ENCODE data around the gene FBRS.
A peak's percentile ranks its signal among the peaks of the same experiment; 100 is the strongest.
"Not testable (repeated sequence)": the region's sequence is repeated elsewhere in the genome, so short reads cannot be mapped to it uniquely, and the experiment has no call there.

The FBRS gene

GRCh38 chr16:30657866-30658730 lies at the start of gene FBRS:
FBRS (plus strand) TSS chr16:30658431; CDS start chr16:30659519, 1,088 bp downstream.
- DNase-seq = peak; percentile 100

DNA sequence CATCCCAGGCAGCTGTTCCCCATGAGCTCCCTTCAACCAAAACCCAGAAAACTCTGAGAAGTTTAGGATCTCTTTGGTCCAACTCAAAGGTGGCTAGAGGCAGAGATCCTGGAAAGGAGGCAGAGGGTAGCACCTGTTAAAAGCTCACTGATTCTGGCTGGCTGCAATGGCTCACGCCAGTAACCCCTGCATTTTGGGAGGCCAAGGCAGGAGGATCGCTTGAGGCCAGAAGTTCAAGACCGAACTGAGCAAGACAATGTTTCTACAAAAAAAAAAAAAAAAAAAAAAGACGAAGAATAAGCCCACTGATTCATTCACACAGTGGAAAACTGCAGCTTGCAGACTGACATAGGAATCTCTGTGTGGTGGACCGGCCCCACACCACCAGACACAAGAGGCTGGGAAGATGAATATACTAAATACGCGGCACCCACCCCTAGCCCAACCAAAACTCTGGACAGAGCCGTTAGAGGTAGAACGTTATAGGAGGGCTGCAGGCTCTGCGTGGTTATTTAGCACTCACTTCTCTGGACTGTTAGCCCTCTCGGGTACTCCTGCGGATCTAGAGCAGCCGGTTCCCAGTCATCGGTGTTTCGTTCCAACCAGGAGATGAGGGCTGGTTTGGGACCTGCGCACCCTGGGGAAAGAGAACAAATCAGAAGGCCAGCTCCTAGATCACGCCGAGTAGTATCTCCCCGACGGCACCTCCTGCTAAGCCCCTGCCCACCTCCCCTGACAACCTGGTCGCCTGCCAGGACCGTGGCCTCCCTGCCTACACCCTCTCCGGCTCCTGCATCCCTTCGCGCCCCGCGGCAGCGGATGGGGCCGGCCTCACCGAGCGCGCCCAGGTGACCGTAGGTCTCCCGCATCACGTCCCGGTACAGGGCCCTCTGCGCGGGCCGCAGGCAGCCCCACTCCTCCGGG lies 49.0 kb upstream of the FBRS start:
- no peak for DNase-seq

- peak; percentile 98 for DNase-seq
These were observed 48.0 kb upstream of the FBRS start, which contains the start of gene ZNF689 for GRCh38 chr16:30609926-30610839. ZNF689 (minus strand) TSS chr16:30610389; CDS start chr16:30610041, 348 bp downstream.

- DNase-seq = no peak
These were observed 42.7 kb upstream of the FBRS start for GRCh38 chr16:30615358-30616091.

GRCh38 chr16:30619202-30619601 lies 39.0 kb upstream of the FBRS start:
- no peak for DNase-seq

GRCh38 chr16:30619638-30620037 lies 38.6 kb upstream of the FBRS start:
- no peak for DNase-seq

DNA sequence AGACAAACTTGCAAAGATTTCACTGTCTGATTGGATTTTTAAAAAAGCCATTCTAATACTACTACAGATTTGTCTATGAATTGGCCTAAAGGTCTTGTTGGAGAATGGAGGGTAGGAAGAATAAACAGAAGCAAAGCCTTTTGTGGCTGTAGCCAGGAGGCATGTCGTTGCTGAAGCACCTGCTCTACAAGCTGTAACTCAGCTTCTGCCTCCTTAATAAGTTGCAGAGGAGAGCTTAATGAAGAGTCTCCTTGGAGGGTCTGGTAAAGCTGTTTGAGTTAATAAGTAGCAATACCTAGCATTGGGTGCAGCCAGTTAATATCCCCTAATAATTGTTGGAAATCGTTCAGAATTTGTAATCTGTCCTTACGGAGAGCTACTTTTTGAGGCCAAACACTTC lies 38.1 kb upstream of the FBRS start:
- no peak for DNase-seq

- DNase-seq = no peak
These were observed 36.5 kb upstream of the FBRS start for GRCh38 chr16:30621765-30622164.

GRCh38 chr16:30622455-30623032 lies 35.7 kb upstream of the FBRS start:
- DNase-seq = no peak

- no peak for DNase-seq
These were observed 34.5 kb upstream of the FBRS start for GRCh38 chr16:30623536-30624283.

DNA sequence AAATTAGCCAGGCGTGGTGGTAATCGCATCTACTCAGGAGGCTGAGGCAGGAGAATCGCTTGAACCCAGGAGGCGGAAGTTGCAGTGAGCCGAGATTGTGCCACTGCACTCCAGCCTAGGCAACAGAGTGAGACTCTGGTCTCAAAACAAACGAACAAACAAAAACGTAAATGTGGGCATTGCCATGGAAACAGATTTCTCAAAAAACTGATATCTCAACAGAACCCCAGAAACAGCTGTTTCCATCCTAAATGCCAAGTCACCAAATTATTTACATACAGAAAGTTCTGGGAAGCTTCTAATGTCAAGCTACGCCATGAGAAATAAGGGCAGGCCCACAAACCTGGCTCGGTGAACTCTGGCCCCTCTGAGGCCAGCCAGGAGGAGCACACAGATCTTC lies 32.0 kb upstream of the FBRS start:
- DNase-seq = no peak

DNA sequence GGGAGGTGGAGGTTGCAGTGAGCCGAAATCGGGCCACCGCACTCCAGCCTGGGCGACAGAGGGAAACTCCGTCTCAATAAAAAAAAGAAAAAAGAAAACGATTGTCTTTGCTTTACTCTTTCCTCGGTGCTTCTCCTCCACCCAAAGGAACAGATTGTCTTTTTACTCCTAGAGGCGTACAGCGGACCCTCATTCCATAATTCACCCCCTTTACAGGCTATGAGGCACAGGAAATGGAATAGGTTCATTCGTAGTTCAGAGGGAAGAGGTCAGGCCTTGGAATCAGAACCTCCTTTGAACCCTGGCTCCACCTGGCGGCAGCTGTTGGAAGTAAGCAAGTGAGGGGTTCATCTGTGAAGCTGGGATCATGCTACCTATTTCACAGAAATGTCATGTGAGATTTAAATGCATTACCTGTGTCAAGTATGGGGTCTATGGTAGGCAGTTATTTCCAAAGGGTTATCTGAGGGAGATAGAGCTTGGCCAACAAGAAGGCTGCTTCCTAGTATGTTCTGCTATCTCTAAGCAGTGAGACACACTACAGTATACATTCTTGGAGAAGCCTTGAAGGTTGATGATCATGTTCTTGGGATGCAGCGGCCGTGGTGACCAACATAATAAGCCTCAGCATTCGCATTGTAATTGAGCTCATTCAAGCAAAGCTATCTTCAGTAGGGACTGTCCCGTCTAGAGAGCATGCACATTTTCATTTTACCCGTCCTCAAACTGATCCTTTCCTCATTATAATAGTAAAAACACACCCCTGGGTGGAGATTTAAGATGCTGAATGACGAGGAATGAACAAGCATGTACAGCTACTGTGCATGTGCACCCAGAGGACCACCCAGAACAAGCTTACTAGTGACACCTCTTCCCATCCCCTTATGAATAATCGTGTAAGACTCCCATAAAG lies 29.3 kb upstream of the FBRS start:
- peak; percentile 80 for DNase-seq

DNA sequence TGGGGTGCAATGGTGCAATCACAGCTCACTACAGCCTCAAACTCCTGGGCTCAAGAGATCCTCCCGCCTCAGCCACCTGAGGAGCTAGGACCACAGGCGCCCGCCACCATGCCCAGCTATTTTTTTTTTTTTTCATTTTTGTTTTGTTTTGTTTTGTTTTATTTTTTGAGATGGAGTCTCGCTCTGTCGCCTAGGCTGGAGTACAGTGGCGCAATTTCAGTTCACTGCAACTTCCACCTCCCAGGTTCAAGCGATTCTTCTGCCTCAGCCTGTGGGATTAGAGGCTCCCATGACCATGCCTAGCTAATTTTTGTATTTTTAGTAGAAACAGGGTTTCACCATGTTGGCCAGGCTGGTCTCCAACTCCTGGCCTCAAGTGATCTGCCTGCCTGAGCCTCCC lies 25.8 kb upstream of the FBRS start:
- DNase-seq = not testable (repeated sequence)

GRCh38 chr16:30633526-30633925 lies 24.7 kb upstream of the FBRS start:
- DNase-seq = no peak

DNA sequence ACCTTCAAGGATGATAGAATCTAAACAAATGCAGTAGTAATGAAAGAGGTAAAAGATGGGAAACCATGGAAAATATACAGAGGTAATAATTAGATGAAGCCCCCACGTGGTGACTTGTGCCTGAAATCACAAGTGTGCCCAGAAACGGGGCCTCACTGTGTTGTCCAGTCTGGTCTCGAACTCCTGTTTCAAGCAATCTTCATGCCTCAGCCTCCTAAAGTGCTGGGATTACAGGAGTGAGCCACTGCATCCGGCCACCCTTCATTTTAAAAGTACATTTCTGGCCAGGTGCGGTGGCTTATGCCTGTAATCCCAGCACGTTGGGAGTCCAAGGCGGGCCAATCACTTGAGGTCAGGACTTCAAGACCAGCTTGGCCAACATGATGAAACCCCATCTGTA lies 21.6 kb upstream of the FBRS start:
- DNase-seq = no peak

- not testable (repeated sequence) for DNase-seq
These were observed 21.1 kb upstream of the FBRS start for GRCh38 chr16:30637139-30637538.

DNA sequence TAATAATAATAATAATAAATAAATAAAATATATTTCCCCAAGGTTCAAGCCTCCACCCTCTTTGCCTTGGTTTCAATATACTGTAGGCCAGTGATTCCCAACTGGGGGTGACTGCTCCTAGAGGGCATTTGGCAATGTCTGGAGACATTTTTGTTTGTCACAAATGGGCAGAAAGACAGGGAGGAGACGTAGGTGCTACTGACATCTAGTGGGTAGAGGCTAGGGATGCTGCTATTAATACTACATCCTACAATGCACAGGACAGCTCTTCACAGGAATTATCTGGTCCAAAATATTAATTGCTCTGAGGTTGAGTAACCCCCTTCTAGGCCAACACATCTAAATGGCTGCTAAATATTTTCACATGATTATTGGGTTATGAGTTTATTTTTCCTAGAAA lies 20.3 kb upstream of the FBRS start:
- no peak for DNase-seq

GRCh38 chr16:30641378-30641982 lies 16.8 kb upstream of the FBRS start:
- no peak for DNase-seq

DNA sequence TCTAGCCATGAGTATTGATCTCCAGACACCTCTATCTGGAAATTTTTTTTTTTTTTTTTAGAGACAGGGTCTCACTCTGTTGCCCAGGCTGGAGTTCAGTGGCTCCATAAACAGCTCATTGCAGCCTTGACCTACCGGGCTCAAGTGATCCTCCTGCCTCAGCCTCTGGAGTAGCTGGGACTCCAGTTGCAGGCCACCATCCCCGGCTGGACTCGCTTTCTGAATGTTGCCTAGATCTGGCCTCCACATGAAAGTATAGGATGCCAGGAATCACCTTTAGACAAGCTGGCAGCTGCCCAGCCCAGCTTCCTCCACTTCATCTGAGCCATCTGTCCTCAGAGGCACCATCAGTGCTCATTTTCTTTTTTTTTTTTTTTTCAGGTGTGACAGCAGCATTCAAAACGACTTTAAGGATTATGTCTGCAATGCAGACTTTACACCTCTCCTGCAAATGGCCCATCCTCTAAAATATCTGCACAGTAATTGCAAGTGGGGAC lies 13.8 kb upstream of the FBRS start:
- no peak for DNase-seq
